Measurements from ENCODE around the gene NOP9.

- TF ChIP-seq CTCF (IDR thresholded peaks at IDR 0.05; ENCODE audit: borderline replicate concordance, extremely low read depth, low read length, poor library complexity, severe bottlenecking) (peak; percentile 17), EZH2 (IDR thresholded peaks at IDR 0.05; ENCODE audit: borderline replicate concordance, low read depth, low read length, severe bottlenecking) (no peak)
Measured at GRCh38 chr14:24273422-24273998, 26.1 kb upstream of the NOP9 start.
